Measurements from ENCODE around the gene ISCA2.
"Not testable (repeated sequence)": the region's sequence is repeated elsewhere in the genome, so short reads cannot be mapped to it uniquely, and the experiment has no call there.

The ISCA2 gene

DNA sequence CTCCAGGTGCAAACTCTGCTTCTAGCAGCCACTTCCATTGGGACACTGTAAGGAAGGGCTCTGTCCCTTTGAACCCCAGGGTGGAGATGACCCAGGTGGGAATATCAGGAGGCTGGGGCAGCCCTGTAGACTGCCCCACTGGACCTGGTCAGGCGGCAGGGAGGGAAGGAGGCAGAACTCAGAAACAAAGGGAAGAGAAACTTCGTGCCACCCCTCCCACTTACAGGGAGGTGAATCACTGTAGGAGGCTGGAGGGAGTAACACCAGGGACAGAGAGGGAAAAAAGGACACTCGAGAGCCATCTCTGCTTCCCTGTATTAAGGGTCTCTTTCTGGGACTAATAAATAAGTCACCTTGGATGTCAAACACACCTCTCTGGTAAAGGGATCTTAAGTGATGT, 37.4 kb downstream of the ISCA2 start:
- DNase-seq, result no peak

DNA sequence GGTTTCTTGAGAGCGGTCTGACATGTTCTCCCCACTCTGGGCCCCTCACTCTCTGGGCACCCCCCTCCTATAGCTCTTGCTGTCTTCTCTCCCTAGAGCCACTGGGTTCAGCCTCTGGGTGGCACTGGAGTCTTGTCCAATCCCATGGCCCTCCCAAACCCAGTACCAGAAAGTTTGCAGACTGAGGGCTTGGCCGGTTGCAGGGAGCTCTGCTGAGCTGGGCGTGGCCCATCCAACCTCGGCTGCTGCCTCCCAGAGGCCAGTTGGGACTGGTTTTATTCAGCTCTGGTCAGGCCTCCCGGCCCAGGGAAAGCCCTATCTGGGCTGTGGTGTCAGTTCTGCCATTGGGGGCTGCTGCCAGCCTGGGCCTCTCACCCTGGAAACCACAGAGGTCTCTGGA, 37.9 kb downstream of the ISCA2 start:
- DNase-seq, result no peak

DNA sequence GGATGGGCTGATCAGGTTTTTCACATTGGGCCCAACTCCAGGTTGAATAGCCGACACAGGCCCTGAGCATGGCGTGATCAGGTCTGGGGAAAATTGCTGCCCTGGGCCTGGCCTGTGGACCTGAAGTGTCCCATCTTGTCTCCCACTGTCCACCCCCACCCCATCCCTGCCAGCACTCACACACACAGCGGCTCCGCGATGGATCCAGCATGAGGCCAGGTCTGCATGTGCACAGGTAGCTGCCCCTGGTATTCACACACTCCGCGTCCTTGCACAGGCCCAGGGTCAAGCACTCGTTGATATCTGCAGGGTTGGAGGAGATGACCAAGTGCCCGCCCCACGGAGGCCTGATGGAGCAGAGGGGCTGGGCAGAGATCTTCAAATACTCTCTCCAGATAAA, 38.7 kb downstream of the ISCA2 start:
- no peak for DNase-seq

DNA sequence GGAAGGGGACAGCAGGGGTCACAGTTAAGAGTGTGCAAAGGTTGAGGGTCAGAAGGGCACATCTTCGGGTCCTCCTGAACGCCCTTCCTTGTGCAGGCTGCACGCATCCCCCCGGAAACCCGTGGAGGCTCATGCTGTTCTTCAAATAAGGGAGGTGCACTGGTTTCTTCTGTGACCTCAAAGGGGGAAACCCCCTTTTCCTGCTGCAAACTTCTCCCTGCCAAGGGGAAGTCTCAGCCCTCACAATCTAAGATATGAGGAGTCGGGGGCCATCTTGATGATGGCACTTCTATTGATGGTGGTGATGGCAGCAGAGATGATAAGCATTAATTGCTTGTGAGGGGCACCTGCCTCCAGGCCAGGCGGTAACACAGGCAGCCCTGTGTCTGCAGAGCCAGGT, 40.0 kb downstream of the ISCA2 start:
- DNase-seq, result no peak

DNA sequence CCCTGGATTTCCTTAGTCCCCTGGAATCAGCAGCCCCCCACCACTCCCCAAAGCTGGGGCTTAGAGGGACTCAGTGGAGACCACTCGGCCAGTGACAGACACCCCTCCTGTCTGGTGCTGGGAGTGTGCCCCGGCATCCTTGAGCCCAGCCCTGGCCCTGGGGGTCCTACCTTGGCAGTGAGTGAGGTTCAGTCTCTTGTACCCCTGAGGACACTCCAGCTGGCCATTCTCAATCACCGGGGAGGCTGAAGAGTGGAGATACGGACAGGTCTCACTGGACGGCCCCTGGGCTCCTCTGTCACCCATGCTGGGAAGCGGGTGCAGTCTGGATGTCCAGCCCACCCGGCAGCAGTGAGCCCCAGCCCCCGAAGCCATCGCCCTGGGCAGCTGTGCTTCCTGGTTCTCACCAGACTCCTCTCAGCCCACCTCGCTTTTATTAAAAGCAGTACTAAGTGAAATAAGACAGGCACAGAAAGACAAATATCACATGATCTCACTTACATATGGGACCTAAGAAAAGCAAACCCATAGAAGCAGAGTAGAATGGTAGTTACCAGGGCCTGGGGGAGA, 42.3 kb downstream of the ISCA2 start:
- DNase-seq, result no peak

DNA sequence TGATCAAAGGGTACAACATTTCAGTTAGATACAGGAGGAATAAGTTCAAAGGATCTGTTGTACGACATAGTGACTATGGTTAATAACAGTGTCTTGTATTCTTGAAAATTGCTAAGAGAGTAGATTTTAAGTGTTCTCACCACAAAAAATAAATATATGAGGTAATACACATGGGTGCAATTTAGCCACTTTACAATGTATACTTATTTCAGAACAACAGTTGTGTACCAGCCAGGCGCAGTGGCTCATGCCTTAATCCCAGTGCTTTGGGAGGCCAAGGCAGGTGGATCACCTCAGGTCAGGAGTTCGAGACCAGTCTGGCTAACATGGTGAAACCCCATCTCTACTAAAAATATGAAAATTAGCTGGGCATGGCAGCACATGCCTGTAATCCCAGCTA, 42.8 kb downstream of the ISCA2 start:
- DNase-seq, result not testable (repeated sequence)

DNA sequence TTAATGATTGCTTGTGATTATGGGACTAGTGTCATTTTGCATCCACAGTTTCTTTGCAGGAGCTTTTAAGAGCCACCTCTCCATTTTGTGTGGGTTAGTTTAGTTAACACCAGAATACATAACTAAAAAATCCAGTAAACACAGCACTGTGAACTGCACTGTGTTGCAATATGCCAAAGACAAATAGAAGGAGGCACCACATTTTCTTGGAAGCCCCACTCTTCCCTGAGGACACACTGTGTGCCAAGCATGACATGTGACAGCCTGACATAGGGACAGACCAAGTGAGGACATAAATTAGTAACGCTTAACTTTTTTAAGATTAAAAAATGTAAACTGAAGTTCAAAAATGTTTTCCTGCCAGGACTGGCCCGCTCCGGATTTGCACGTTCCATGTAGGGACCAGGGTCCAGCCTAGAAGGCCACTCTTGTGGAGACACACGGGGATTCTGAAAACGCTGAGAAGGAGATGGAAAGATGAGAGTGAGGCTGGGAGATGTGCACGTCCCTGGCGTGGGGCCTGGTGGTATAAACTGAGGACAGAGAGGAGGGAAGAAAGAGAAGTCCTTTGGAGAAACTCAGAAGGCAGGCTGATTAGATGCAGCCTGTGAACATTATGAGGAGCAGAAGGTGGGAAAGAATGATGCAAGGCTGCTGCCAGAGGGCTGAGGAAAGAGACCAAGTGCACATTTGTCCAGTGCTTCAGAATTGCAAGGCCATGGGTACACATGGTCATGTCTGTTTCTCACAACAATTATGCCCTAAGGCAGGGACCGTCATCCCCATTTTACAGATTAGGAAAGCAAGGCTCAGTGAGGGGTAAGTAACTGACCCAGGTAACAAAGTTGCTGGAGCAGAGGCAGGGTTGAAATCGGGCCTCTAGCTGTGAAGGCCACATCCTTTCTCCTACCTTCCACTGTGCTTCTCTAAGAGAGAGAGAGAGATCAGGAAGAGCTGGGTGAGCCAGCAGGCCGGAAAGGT, 45.1 kb downstream of the ISCA2 start:
- DNase-seq, result no peak

DNA sequence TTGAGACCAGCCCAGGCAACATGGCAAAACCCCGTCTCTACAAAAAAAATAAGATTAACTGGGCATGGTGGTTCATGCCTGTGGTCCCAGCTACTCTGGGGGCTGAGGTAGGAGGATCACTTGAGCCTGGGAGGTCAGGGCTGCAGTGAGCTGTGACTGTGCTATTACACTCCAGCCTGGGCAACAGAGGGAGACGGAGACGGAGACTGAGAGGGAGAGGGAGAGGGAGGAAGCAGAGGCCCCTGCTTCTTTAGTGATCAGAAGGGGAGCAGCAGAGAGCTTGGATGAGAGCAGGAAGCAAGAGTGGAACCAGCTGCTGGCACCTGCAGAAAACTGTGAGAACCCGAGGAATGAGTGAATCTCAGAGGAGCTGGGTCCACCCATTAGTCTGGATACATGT, 45.9 kb downstream of the ISCA2 start:
- no peak for DNase-seq

DNA sequence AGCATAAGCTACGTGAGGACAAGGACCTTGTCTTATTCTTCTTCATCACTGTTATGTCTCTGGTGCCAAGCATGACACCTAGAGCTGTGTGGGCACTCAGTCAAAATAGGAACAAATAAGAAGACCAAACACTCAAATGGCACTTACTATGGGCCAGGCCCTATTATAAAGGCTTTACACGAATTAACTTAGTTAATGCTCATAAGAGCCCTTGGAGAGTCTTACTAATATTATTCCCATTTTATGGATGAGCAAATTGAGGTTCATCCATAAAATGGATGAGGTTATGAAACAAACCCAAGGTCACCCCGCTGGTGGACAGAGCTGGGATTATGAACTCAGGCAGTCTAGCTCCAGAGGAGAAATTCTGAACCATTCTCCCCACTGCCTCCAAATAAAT, 47.7 kb downstream of the ISCA2 start:
- DNase-seq, result no peak

DNA sequence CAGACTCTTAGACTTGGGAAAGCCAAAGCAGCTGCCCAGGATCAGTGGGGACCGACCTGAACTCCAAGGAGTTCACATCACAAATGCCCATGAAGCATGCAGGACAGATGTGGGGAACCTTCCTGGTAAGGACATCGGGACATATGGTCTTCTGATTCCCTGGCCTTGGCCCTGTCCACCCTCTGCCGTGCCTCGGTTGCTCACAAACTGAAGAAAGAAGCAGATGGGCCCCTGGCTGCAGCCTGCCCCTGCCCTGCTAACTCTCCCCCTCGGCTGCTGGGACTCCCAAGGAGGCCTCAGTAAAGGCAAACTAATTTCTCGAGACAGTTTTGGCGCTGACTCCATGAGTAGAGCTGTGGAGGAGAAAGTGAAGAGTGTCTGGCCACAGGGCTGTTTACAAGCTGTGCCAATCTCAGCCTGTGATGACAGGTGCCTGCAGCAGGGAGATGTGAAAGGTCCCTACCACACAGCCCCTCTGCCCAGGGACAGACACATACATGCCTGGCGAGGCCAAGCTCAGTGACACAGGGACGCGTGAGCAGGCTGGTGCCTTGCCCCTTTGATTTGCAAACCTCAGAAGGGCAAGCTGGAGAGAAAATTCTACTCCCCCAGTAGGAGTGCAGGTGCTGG, 48.6 kb downstream of the ISCA2 start:
- no peak for DNase-seq

DNA sequence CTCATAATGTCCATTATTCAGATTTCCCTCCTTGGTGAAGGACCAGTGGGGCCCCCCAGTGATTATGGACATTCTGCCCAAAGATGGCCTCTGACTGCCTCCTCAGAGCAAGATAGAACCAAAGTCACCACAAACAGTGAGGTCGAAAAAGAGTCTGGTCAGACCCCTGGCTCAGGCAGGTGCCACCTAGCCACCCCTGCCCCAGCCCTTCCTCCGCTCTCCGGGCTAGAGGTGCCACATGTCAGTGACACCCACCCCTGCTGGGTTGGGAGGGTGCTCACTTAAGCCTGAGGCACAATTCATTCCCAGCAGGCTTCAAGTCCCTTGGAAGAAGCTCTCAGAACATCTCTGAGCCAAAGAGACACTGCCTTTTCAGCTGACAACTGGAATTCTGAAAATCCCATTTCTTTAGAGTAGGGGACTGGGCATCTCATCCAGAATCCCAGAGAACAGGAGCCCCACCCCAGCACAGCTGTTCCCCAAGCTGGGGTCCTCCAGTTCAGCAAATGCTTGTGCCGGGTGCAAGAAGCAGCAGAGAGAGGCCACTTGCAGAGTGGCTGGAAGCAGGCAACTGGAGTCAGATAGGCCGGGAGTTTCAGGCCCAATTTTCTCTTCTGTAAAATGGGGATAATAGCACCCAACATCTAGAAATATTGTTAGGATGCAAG, 50.3 kb downstream of the ISCA2 start:
- no peak for DNase-seq

DNA sequence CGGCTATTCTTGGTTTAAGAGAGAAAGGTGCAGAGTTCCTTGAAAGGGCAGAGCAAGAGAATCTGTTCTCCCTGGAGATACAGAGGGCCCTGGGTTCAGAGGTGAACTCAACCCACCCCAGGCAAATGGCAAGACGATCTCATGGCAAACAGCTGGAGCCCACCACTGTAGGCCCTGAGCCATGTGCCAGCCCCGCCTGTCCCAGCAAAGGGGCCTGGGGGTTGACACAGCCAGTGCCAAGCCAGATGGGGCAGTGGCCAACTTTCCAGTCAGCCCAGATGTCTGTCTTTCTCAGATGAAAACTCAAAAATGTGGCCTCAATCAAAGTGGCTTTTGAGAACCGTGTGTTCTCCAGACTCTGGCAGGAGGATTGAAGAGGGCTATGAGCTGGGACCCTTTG, 51.8 kb downstream of the ISCA2 start:
- no peak for DNase-seq

DNA sequence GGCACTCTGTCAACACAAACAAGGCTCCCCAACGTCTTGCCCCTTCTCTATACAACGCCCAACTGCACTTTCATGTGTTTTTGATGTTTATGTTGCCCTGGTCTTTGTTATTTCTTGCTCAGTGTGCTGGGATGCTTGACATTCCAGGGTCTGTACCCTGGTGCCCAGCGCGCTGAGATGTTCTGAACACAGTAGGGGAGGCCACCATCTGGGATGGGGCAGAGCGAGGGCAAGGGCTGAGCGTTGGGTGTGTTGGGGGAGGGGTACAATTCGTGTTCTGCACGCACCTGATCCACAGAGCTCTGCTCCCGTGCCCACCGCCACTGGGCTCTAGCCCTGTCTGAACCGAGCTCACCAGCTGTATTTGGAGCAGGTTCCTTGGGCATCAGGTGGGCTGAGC, 52.9 kb downstream of the ISCA2 start:
- DNase-seq, result no peak
